H1 (cell line): ENCODE measurements around the gene ODAD3.

ENCODE experiments used
- ASH2L ChIP-seq: fragments of 200-600, 300-600 bp; sonication (generic); IDR thresholded peaks from one replicate; pipeline ENCODE4 v1.7.1; 2017; ENCODE audit warnings: low read length
- BRCA1 ChIP-seq: IDR thresholded peaks from 2 replicates; pipeline ENCODE4 v1.6.1; 2012; ENCODE audit warnings: low read depth, low read length, improper control_type of control experiment
- EZH2 ChIP-seq: fragments of 200-600 bp; sonication (generic); IDR thresholded peaks from 2 replicates; pipeline ENCODE4 v1.7.1; 2012; ENCODE audit warnings: low read depth, mild to moderate bottlenecking, moderate library complexity, low read length, inconsistent platforms; ENCODE audit not compliant: severe bottlenecking
- MAFK ChIP-seq: IDR thresholded peaks from 2 replicates; pipeline ENCODE4 v1.6.1; 2012; ENCODE audit warnings: low read depth, mild to moderate bottlenecking, improper control_type of control experiment, low read length
- YY1 ChIP-seq: IDR thresholded peaks from 2 replicates; pipeline ENCODE4 v1.6.1; 2011; ENCODE audit warnings: low read depth, mild to moderate bottlenecking, low read length
- ZNF274 ChIP-seq: IDR thresholded peaks from 2 replicates; pipeline ENCODE4 v1.7.0; 2012; ENCODE audit warnings: low read length, borderline replicate concordance; ENCODE audit errors: extremely low read depth
- TF ChIP-seq, protein P1 (sequence below), 3 experiments: IDR thresholded peaks; 1 replicate in 2 of 3; 2 replicates in 1 of 3; pipeline versions ENCODE4 v1.5.1 to v1.6.1; 2011; ENCODE audit warnings: low read length in 3 of 3, mild to moderate bottlenecking in 3 of 3, inconsistent platforms in 2 of 3, low read depth in 1 of 3, moderate library complexity in 1 of 3; ENCODE audit not compliant: insufficient read depth in 1 of 3; ENCODE audit errors: control extremely low read depth in 1 of 3
- TF ChIP-seq, protein P2 (sequence below): IDR thresholded peaks from 2 replicates; pipeline ENCODE4 v1.6.1; 2011; ENCODE audit warnings: low read depth, mild to moderate bottlenecking, low read length; ENCODE audit not compliant: insufficient read depth
- TF ChIP-seq, protein P3 (sequence below): IDR thresholded peaks from 2 replicates; pipeline ENCODE4 v1.6.1; 2012; ENCODE audit warnings: low read length, inconsistent platforms

DNA sequence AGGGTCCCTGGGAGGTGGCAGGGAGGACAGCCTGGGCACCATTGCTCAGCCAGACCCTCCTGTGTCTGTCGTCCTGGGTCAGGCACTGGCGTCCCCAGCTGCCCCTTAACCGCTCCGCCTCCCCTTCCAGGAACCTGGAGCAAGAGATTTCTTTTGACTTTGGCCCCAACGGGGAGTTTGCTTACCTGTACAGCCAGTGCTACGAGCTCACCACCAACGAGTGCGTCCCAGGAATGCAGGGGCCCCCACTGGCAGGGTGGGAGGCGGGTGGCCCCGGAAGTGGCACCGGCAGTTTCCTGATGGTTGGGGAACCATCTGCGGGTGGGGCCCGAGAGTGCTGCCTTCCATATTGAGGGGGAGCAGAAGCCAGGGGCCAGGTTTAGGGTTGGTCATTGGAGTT, 13.5 kb upstream of the ODAD3 start:
- no peak for TF ChIP-seq BRCA1
- TF ChIP-seq, protein P1, sequence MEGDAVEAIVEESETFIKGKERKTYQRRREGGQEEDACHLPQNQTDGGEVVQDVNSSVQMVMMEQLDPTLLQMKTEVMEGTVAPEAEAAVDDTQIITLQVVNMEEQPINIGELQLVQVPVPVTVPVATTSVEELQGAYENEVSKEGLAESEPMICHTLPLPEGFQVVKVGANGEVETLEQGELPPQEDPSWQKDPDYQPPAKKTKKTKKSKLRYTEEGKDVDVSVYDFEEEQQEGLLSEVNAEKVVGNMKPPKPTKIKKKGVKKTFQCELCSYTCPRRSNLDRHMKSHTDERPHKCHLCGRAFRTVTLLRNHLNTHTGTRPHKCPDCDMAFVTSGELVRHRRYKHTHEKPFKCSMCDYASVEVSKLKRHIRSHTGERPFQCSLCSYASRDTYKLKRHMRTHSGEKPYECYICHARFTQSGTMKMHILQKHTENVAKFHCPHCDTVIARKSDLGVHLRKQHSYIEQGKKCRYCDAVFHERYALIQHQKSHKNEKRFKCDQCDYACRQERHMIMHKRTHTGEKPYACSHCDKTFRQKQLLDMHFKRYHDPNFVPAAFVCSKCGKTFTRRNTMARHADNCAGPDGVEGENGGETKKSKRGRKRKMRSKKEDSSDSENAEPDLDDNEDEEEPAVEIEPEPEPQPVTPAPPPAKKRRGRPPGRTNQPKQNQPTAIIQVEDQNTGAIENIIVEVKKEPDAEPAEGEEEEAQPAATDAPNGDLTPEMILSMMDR (IDR thresholded peaks at IDR 0.05; ENCODE audit: control extremely low read depth in 1 of 3, insufficient read depth in 1 of 3, low read depth in 1 of 3, low read length in 3 of 3) = no peak
- TF ChIP-seq ASH2L = no peak
- TF ChIP-seq, protein P2, sequence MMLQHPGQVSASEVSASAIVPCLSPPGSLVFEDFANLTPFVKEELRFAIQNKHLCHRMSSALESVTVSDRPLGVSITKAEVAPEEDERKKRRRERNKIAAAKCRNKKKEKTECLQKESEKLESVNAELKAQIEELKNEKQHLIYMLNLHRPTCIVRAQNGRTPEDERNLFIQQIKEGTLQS = no peak
- no peak for TF ChIP-seq EZH2
- TF ChIP-seq, protein P3, sequence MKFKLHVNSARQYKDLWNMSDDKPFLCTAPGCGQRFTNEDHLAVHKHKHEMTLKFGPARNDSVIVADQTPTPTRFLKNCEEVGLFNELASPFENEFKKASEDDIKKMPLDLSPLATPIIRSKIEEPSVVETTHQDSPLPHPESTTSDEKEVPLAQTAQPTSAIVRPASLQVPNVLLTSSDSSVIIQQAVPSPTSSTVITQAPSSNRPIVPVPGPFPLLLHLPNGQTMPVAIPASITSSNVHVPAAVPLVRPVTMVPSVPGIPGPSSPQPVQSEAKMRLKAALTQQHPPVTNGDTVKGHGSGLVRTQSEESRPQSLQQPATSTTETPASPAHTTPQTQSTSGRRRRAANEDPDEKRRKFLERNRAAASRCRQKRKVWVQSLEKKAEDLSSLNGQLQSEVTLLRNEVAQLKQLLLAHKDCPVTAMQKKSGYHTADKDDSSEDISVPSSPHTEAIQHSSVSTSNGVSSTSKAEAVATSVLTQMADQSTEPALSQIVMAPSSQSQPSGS = no peak
- no peak for TF ChIP-seq ZNF274
- no peak for TF ChIP-seq YY1
- TF ChIP-seq MAFK = no peak
